ENCODE data around the gene C1orf105. TPM values are rescaled to one million over a fixed set of nuclear protein-coding genes. Genes with fewer than 3 reads are reported as not detected.

C1orf105 gene
- total RNA-seq, 1 donor from 2014 or later = not detected

GRCh38 chr1:172467446-172467845, 47.0 kb downstream of the C1orf105 start:
- no peak for DNase-seq (ENCODE audit: extremely low spot score, unreplicated experiment)
- Mint-ChIP-seq H3K9me3 (no peaks in the 10 kb centered on the region), H3K4me1 (ENCODE audit: unreplicated experiment) (peaks cover 10% of the 10 kb centered on the region), H3K36me3 (no peaks in the 10 kb centered on the region), H3K4me3 (no peak overlapping the region), H3K27me3 (no peaks in the 10 kb centered on the region), H3K27ac (no peak overlapping the region)
- TF ChIP-seq CTCF (conservative IDR thresholded peaks at IDR 0.05) = no peak

GRCh38 chr1:172468296-172468695, 47.8 kb downstream of the C1orf105 start:
- no peak for DNase-seq (ENCODE audit: extremely low spot score, unreplicated experiment)
- Mint-ChIP-seq H3K4me3 (no peak overlapping the region), H3K27me3 (no peaks in the 10 kb centered on the region), H3K36me3 (no peaks in the 10 kb centered on the region), H3K4me1 (ENCODE audit: unreplicated experiment) (peaks cover 10% of the 10 kb centered on the region), H3K9me3 (no peaks in the 10 kb centered on the region), H3K27ac (no peak overlapping the region)
- TF ChIP-seq CTCF (conservative IDR thresholded peaks at IDR 0.05) = no peak

- no peak for TF ChIP-seq CTCF (conservative IDR thresholded peaks at IDR 0.05)
- Mint-ChIP-seq H3K27me3 (no peaks in the 10 kb centered on the region), H3K4me3 (no peak overlapping the region), H3K36me3 (no peaks in the 10 kb centered on the region), H3K4me1 (ENCODE audit: unreplicated experiment) (peaks cover 10% of the 10 kb centered on the region), H3K27ac (no peak overlapping the region), H3K9me3 (no peaks in the 10 kb centered on the region)
- DNase-seq (ENCODE audit: extremely low spot score, unreplicated experiment) = no peak
Measured at GRCh38 chr1:172469717-172470116, 49.2 kb downstream of the C1orf105 start.

- no peaks in the 10 kb centered on the region for H3K27me3 Mint-ChIP-seq
- no peak overlapping the region for H3K4me3 Mint-ChIP-seq
- H3K27ac Mint-ChIP-seq = peak overlapping the region; percentile 54
- DNase-seq (ENCODE audit: extremely low spot score, unreplicated experiment) = no peak
- no peaks in the 10 kb centered on the region for H3K9me3 Mint-ChIP-seq
- H3K36me3 Mint-ChIP-seq = no peaks in the 10 kb centered on the region
- H3K4me1 Mint-ChIP-seq (ENCODE audit: unreplicated experiment) = peaks cover 10% of the 10 kb centered on the region
- TF ChIP-seq CTCF (conservative IDR thresholded peaks at IDR 0.05) = no peak
Measured at GRCh38 chr1:172470149-172470548, 49.7 kb downstream of the C1orf105 start.

GRCh38 chr1:172471666-172472065, 51.2 kb downstream of the C1orf105 start:
- H3K36me3 Mint-ChIP-seq = no peaks in the 10 kb centered on the region
- H3K9me3 Mint-ChIP-seq = no peaks in the 10 kb centered on the region
- TF ChIP-seq CTCF (conservative IDR thresholded peaks at IDR 0.05) = no peak
- H3K4me3 Mint-ChIP-seq = no peak overlapping the region
- no peaks in the 10 kb centered on the region for H3K27me3 Mint-ChIP-seq
- peak overlapping the region; percentile 12 for H3K27ac Mint-ChIP-seq
- no peak for DNase-seq (ENCODE audit: extremely low spot score, unreplicated experiment)
- peaks cover 10% of the 10 kb centered on the region for H3K4me1 Mint-ChIP-seq (ENCODE audit: unreplicated experiment)

GRCh38 chr1:172472495-172472894, 52.0 kb downstream of the C1orf105 start:
- Mint-ChIP-seq H3K27ac (no peak overlapping the region), H3K4me1 (ENCODE audit: unreplicated experiment) (peaks cover 10% of the 10 kb centered on the region), H3K9me3 (no peaks in the 10 kb centered on the region), H3K27me3 (no peaks in the 10 kb centered on the region), H3K4me3 (no peak overlapping the region), H3K36me3 (no peaks in the 10 kb centered on the region)
- no peak for DNase-seq (ENCODE audit: extremely low spot score, unreplicated experiment)
- no peak for TF ChIP-seq CTCF (conservative IDR thresholded peaks at IDR 0.05)
